PFSK-1 (cell line): ENCODE results near the gene COL18A1.

Source experiments
- FOXP2 ChIP-seq: optimal IDR thresholded peaks from 2 replicates; pipeline ENCODE3; 2011; ENCODE audit warnings: borderline replicate concordance, control low read depth, inconsistent platforms; ENCODE audit not compliant: insufficient read depth; ENCODE audit errors: extremely low read length, extremely low read depth
- POLR2AphosphoS5 ChIP-seq: IDR thresholded peaks from 2 replicates; pipeline ENCODE4 v1.6.1; 2012; ENCODE audit warnings: low read depth, mild to moderate bottlenecking, control low read depth, low read length, moderate library complexity
- REST ChIP-seq, 2 experiments: IDR thresholded peaks; 2 replicates each; pipeline versions ENCODE4 v1.6.1 to v1.8.0; 2011 to 2012; ENCODE audit warnings: low read depth in 2 of 2, low read length in 2 of 2, control low read depth in 1 of 2, inconsistent platforms in 1 of 2, mild to moderate bottlenecking in 1 of 2, moderate library complexity in 1 of 2; ENCODE audit not compliant: insufficient read depth in 1 of 2
- SIN3A ChIP-seq: IDR thresholded peaks from 2 replicates; pipeline ENCODE4 v1.6.1; 2012; ENCODE audit warnings: mild to moderate bottlenecking, low read length, moderate library complexity, borderline replicate concordance; ENCODE audit not compliant: insufficient read depth
- TAF1 ChIP-seq: IDR thresholded peaks from 2 replicates; pipeline ENCODE4 v1.6.1; 2012; ENCODE audit warnings: low read length, control low read depth, borderline replicate concordance; ENCODE audit not compliant: insufficient read depth

Gene COL18A1

GRCh38 chr21:45450423-45451090, 45.6 kb downstream of the COL18A1 start:
- no peak for TF ChIP-seq SIN3A
- no peak for TF ChIP-seq TAF1
- TF ChIP-seq FOXP2: no peak
- no peak for TF ChIP-seq POLR2AphosphoS5

- TF ChIP-seq POLR2AphosphoS5 (no peak), SIN3A (no peak), FOXP2 (no peak), TAF1 (no peak), REST (IDR thresholded peaks at IDR 0.05; ENCODE audit: insufficient read depth in 1 of 2, low read depth in 2 of 2, low read length in 2 of 2) (no peak)
Observed at GRCh38 chr21:45451091-45451740, 46.3 kb downstream of the COL18A1 start.

GRCh38 chr21:45451771-45452182, 46.8 kb downstream of the COL18A1 start:
- TF ChIP-seq REST (IDR thresholded peaks at IDR 0.05; ENCODE audit: insufficient read depth in 1 of 2, low read depth in 2 of 2, low read length in 2 of 2): no peak
- no peak for TF ChIP-seq POLR2AphosphoS5
- no peak for TF ChIP-seq TAF1
- TF ChIP-seq SIN3A: no peak
- TF ChIP-seq FOXP2: no peak

- TF ChIP-seq TAF1 (no peak), POLR2AphosphoS5 (no peak), FOXP2 (no peak), REST (IDR thresholded peaks at IDR 0.05; ENCODE audit: insufficient read depth in 1 of 2, low read depth in 2 of 2, low read length in 2 of 2) (no peak), SIN3A (no peak)
Observed at GRCh38 chr21:45452696-45453307, 47.8 kb downstream of the COL18A1 start.

- TF ChIP-seq POLR2AphosphoS5: no peak
- no peak for TF ChIP-seq FOXP2
- no peak for TF ChIP-seq REST (IDR thresholded peaks at IDR 0.05; ENCODE audit: insufficient read depth in 1 of 2, low read depth in 2 of 2, low read length in 2 of 2)
- TF ChIP-seq SIN3A: no peak
- no peak for TF ChIP-seq TAF1
Observed at GRCh38 chr21:45453308-45453950, 48.5 kb downstream of the COL18A1 start.
